GM18511 (cell line): ENCODE data around the gene TEAD3.

Source experiments
- ATAC-seq: cut with Tn5 transposase; IDR thresholded peaks from one replicate; pipeline ENCODE4 v1.9.1; 2021; ENCODE audit warnings: mild to moderate bottlenecking, moderate library complexity; ENCODE audit not compliant: unreplicated experiment

Gene TEAD3

GRCh38 chr6:35477028-35477427 is 19.9 kb downstream of the TEAD3 start:
- ATAC-seq: no peak

GRCh38 chr6:35476004-35476403 is 20.9 kb downstream of the TEAD3 start:
- no peak for ATAC-seq

GRCh38 chr6:35475573-35475972 is 21.3 kb downstream of the TEAD3 start:
- no peak for ATAC-seq

- no peak for ATAC-seq
Measured at GRCh38 chr6:35474942-35475570, 21.8 kb downstream of the TEAD3 start.

- no peak for ATAC-seq
Measured at GRCh38 chr6:35474131-35474941, 22.5 kb downstream of the TEAD3 start.

- no peak for ATAC-seq
Measured at GRCh38 chr6:35473850-35474130, 23.1 kb downstream of the TEAD3 start.

- ATAC-seq: no peak
Measured at GRCh38 chr6:35473075-35473849, 23.6 kb downstream of the TEAD3 start.

- no peak for ATAC-seq
Measured at GRCh38 chr6:35471836-35472345, 25.0 kb downstream of the TEAD3 start.

- no peak for ATAC-seq
Measured at GRCh38 chr6:35470663-35471120, 26.2 kb downstream of the TEAD3 start.

GRCh38 chr6:35469751-35470662 is 26.9 kb downstream of the TEAD3 start:
- no peak for ATAC-seq

- ATAC-seq: no peak
Measured at GRCh38 chr6:35468980-35469750, 27.7 kb downstream of the TEAD3 start.

- ATAC-seq: peak; percentile 81
Measured at GRCh38 chr6:35468181-35468979, 28.5 kb downstream of the TEAD3 start, which contains the start of gene RPL10A. RPL10A (plus strand) TSS chr6:35468401; CDS start chr6:35468435, 34 bp downstream.

- ATAC-seq: no peak
Measured at GRCh38 chr6:35465646-35466045, 31.2 kb downstream of the TEAD3 start.

GRCh38 chr6:35463292-35463691 is 33.6 kb downstream of the TEAD3 start:
- no peak for ATAC-seq

GRCh38 chr6:35461270-35461669 is 35.6 kb downstream of the TEAD3 start:
- ATAC-seq: no peak

- no peak for ATAC-seq
Measured at GRCh38 chr6:35457907-35458306, 39.0 kb downstream of the TEAD3 start.

- ATAC-seq: no peak
Measured at GRCh38 chr6:35454391-35455110, 42.3 kb downstream of the TEAD3 start.

GRCh38 chr6:35453236-35453635 is 43.6 kb downstream of the TEAD3 start:
- ATAC-seq: no peak
